IMR-90 (cell line): ENCODE data around the gene GABRD. TPM values are rescaled to one million over a fixed set of nuclear protein-coding genes. Genes with fewer than 3 reads are reported as not detected.

Experiments
- ATAC-seq: fragments of 200-7000 bp; cut with Tn5 transposase; 2 replicates; pipeline ENCODE4 v1.9.1; 2020; ENCODE audit warnings: low read depth, mild to moderate bottlenecking, moderate library complexity
- BruUV-seq: library from RNA; stranded (reverse); fragments of 400-500 nt; replicated peaks from 2 replicates; lab custom pipeline; 2021; lab: Mats Ljungman, UMichigan
- CTCF ChIA-PET: fragments of 300-600 bp; formaldehyde crosslinking; extraction: SDS; loops from one replicate; lab custom pipeline; 2021; ENCODE audit warnings: antibody characterized with exemption; lab: Yijun Ruan, JAX
- POLR2A ChIA-PET: fragments of 300-600 bp; sonication (Branson Sonifier 250); formaldehyde crosslinking; loops from one replicate; lab custom pipeline; 2022; ENCODE audit warnings: antibody characterized with exemption; ENCODE audit not compliant: unreplicated experiment; lab: Charles Lee
- DNase-seq: peaks from one replicate; pipeline ENCODE4 v3.0.0; 2013
- H2AFZ ChIP-seq: replicated peaks from 2 replicates; pipeline ENCODE3; 2013; ENCODE audit warnings: low read length, mild to moderate bottlenecking; ENCODE audit not compliant: poor library complexity
- H2AK5ac ChIP-seq: 2 replicates; pipeline ENCODE4 v1.6.1; 2013; ENCODE audit warnings: low read depth, low read length, inconsistent platforms
- H2AK9ac ChIP-seq: replicated peaks from 2 replicates; pipeline ENCODE3; 2013; ENCODE audit warnings: mild to moderate bottlenecking, low read depth, low read length, moderate library complexity; ENCODE audit not compliant: poor library complexity
- H2BK120ac ChIP-seq: 2 replicates; pipeline ENCODE4 v1.6.1; 2013; ENCODE audit warnings: low read depth, low read length, inconsistent platforms
- H2BK15ac ChIP-seq: 3 replicates; pipeline ENCODE4 v1.6.1; 2013; ENCODE audit warnings: low read depth, low read length, inconsistent platforms
- H2BK20ac ChIP-seq: 2 replicates; pipeline ENCODE4 v1.6.1; 2013; ENCODE audit warnings: low read depth, mild to moderate bottlenecking, inconsistent platforms, low read length, moderate library complexity
- H2BK5ac ChIP-seq: 2 replicates; pipeline ENCODE4 v1.6.1; 2013; ENCODE audit warnings: mild to moderate bottlenecking, low read depth, low read length, inconsistent platforms; ENCODE audit not compliant: poor library complexity, severe bottlenecking
- H3K14ac ChIP-seq: replicated peaks from 2 replicates; pipeline ENCODE4 v1.6.1; 2013; ENCODE audit warnings: low read depth, low read length, inconsistent platforms
- H3K18ac ChIP-seq: 2 replicates; pipeline ENCODE4 v1.6.1; 2013; ENCODE audit warnings: low read depth, low read length, control low read depth
- H3K23ac ChIP-seq: 2 replicates; pipeline ENCODE4 v1.6.1; 2013; ENCODE audit warnings: low read depth, low read length, inconsistent platforms
- H3K27ac ChIP-seq: 2 replicates; pipeline ENCODE4 v1.5.1; 2013; ENCODE audit warnings: mild to moderate bottlenecking, control low read depth, low read length; ENCODE audit not compliant: insufficient read depth
- H3K27me3 ChIP-seq: 2 replicates; pipeline ENCODE4 v1.6.1; 2013; ENCODE audit warnings: low read length; ENCODE audit not compliant: control insufficient read depth, insufficient read depth
- H3K36me3 ChIP-seq: 2 replicates; pipeline ENCODE4 v1.6.1; 2013; ENCODE audit warnings: low read length, mixed read lengths; ENCODE audit not compliant: control insufficient read depth, insufficient read depth
- H3K4ac ChIP-seq: 2 replicates; pipeline ENCODE4 v1.6.1; 2013; ENCODE audit warnings: low read depth, low read length, inconsistent platforms
- H3K4me1 ChIP-seq: 2 replicates; pipeline ENCODE4 v1.6.1; 2013; ENCODE audit warnings: low read length, mixed read lengths; ENCODE audit not compliant: control insufficient read depth, insufficient read depth
- H3K4me2 ChIP-seq: 2 replicates; pipeline ENCODE4 v1.6.1; 2013; ENCODE audit warnings: low read depth, mild to moderate bottlenecking, control low read depth, low read length, moderate library complexity
- H3K4me3 ChIP-seq: 2 replicates; pipeline ENCODE4 v1.5.1; 2013; ENCODE audit warnings: low read depth, mild to moderate bottlenecking, control low read depth, low read length, moderate library complexity; ENCODE audit not compliant: insufficient read depth
- H3K56ac ChIP-seq: 2 replicates; pipeline ENCODE4 v1.6.1; 2013; ENCODE audit warnings: low read length, inconsistent platforms; ENCODE audit not compliant: insufficient read depth; ENCODE audit errors: extremely low read depth
- H3K79me1 ChIP-seq, 2 experiments: 2 replicates each; pipeline ENCODE4 v1.6.1; 2013; ENCODE audit warnings: low read length in 2 of 2, inconsistent platforms in 1 of 2, low read depth in 1 of 2
- H3K9ac ChIP-seq: 2 replicates; pipeline ENCODE4 v1.6.1; 2013; ENCODE audit warnings: low read depth, low read length, control low read depth
- H3K9me1 ChIP-seq: 2 replicates; pipeline ENCODE4 v1.6.1; 2013; ENCODE audit warnings: low read length, inconsistent platforms; ENCODE audit not compliant: insufficient read depth
- H3K9me3 ChIP-seq: 2 replicates; pipeline ENCODE4 v1.6.1; 2013; ENCODE audit warnings: low read length; ENCODE audit not compliant: control insufficient read depth, insufficient read depth
- H4K20me1 ChIP-seq: 2 replicates; pipeline ENCODE4 v1.6.1; 2013; ENCODE audit warnings: low read length, inconsistent platforms; ENCODE audit not compliant: insufficient read depth
- H4K5ac ChIP-seq: 2 replicates; pipeline ENCODE4 v1.6.1; 2013; ENCODE audit warnings: mild to moderate bottlenecking, low read depth, low read length, control low read depth
- H4K8ac ChIP-seq, 2 experiments: 2 replicates each; pipeline ENCODE4 v1.6.1; 2013; ENCODE audit warnings: low read depth in 2 of 2, low read length in 2 of 2, control low read depth in 1 of 2, inconsistent platforms in 1 of 2
- H4K91ac ChIP-seq: 2 replicates; pipeline ENCODE4 v1.6.1; 2013; ENCODE audit warnings: low read depth, low read length, inconsistent platforms; ENCODE audit not compliant: insufficient read depth
- BHLHE40 ChIP-seq: fragments of 150-350 bp; IDR thresholded peaks from 2 replicates; pipeline ENCODE4 v1.6.1; 2016; ENCODE audit warnings: mild to moderate bottlenecking, low read depth, low read length
- CTCF ChIP-seq: conservative IDR thresholded peaks from 2 replicates; pipeline ENCODE4 v1.5.1; 2012; ENCODE audit warnings: mild to moderate bottlenecking, low read depth, low read length, improper control_type of control experiment
- RAD21 ChIP-seq: IDR thresholded peaks from 2 replicates; pipeline ENCODE4 v1.6.1; 2012; ENCODE audit warnings: low read length, improper control_type of control experiment
- SMC3 ChIP-seq: fragments of 150-350 bp; IDR thresholded peaks from 2 replicates; pipeline ENCODE4 v1.6.1; 2016; ENCODE audit warnings: low read depth, mild to moderate bottlenecking, antibody characterized with exemption, low read length, moderate library complexity
- WGBS, 2 experiments: methylation state at CpG; one replicate each; pipeline versions ENCODE4 v1.1.5 to v1.1.7; 2013; ENCODE audit warnings: missing lambda C conversion rate in 2 of 2; ENCODE audit not compliant: insufficient read length in 1 of 2; ENCODE audit errors: extremely low coverage in 2 of 2; 5-methylcytosine and 5-hydroxymethylcytosine counted together
- dilution Hi-C: fragments of 300-500 bp; cut with HindIII; formaldehyde crosslinking; loops from one replicate; pipeline ENCODE4 v1.14.3; 2018; ENCODE audit warnings: low sequenced_read_pairs; ENCODE audit not compliant: unreplicated experiment
- in situ Hi-C: fragments of 300-500 bp; cut with MboI; formaldehyde crosslinking; loops from 3 replicates; pipeline ENCODE4 v1.14.3; 2019; ENCODE audit warnings: low sequenced_read_pairs, inconsistent platforms, mixed read lengths
- intact Hi-C: fragments of 100-400 bp; cut with micrococcal nuclease; formaldehyde crosslinking; loops from 2 replicates; pipeline ENCODE4 v1.10.0; 2022
- polyA plus RNA-seq, 3 experiments: library from polyadenylated mRNA; depleted of rRNA; stranded (reverse); fragments of >200 nt; gene quantifications; 2 replicates each; pipeline ENCODE4 v1.2.3, GENCODE V29; 2012; ENCODE audit warnings: low replicate concordance in 1 of 3
- total RNA-seq: library from RNA; depleted of rRNA; stranded (reverse); fragments of >200 nt; gene quantifications from 2 replicates; pipeline ENCODE4 v1.2.3, GENCODE V29; 2012

GABRD gene
- total and polyA plus RNA-seq, 2 of the 4 experiments (the other 2 are of a cell fraction) = not detected

- TF ChIP-seq SMC3 = no peak
These were observed 26.5 kb downstream of the GABRD start (continued) for GRCh38 chr1:2045468-2046173.

- no peaks in the 10 kb centered on the region for H3K36me3 ChIP-seq
- no peak overlapping the region for H3K18ac ChIP-seq
- dilution Hi-C loops (no loop called here), intact Hi-C loops (loop anchor here (5.0 kb wide), 1 partner anchor 84 kb away; no protein-coding TSS in a partner anchor), in situ Hi-C loops (loop anchor here (10.0 kb wide), 1 partner anchor 92 kb away; no protein-coding TSS in a partner anchor)
- H3K9me3 ChIP-seq = no peaks in the 10 kb centered on the region; the same call in 1 of the 2 replicates
- H3K56ac ChIP-seq = no peak overlapping the region
- no peaks in the 10 kb centered on the region; the same call in 1 of the 2 replicates for H4K20me1 ChIP-seq
- 40% methylated on average over 3 of the region's 20 CpGs; no CpG with 5 or more reads in 1 of the 2 experiments for WGBS, 2 experiments
- ChIA-PET CTCF (interaction anchor here (2.4 kb wide), 1 partner anchor 102 kb away, joined by 10 read pairs; no protein-coding TSS in a partner anchor), POLR2A (no interaction called here)
- no peak overlapping the region for H2BK5ac ChIP-seq
- DNase-seq (no peak), ATAC-seq (no peak)
- H3K9ac ChIP-seq = no peak overlapping the region
- no TSS peak for BruUV-seq
- H2BK15ac ChIP-seq = no peak overlapping the region
- H3K27ac ChIP-seq = no peak overlapping the region
- H3K4me1 ChIP-seq = peaks cover 2% of the 10 kb centered on the region; the same call in 1 of the 2 replicates
- H3K9me1 ChIP-seq = no peaks in the 10 kb centered on the region
- no peak overlapping the region for H4K91ac ChIP-seq
- no peak overlapping the region for H2AK9ac ChIP-seq
- no peak overlapping the region for H3K4ac ChIP-seq
- H2AFZ ChIP-seq = no peak overlapping the region
- no peak overlapping the region for H2BK20ac ChIP-seq
- no peak overlapping the region for H4K8ac ChIP-seq
- H3K79me1 ChIP-seq = no peaks in the 10 kb centered on the region
- no peak overlapping the region for H3K14ac ChIP-seq
- no peak overlapping the region for H3K4me2 ChIP-seq
- no peak overlapping the region for H3K23ac ChIP-seq
- H3K4me3 ChIP-seq = no peak overlapping the region
- H4K5ac ChIP-seq = no peak overlapping the region
- TF ChIP-seq BHLHE40 (no peak), RAD21 (peak; percentile 33), CTCF (peak; percentile 51)
- no peak overlapping the region for H2BK120ac ChIP-seq
- no peak overlapping the region for H2AK5ac ChIP-seq
- peaks cover 50% of the 10 kb centered on the region for H3K27me3 ChIP-seq
These were observed 27.2 kb downstream of the GABRD start for GRCh38 chr1:2046174-2046917.
